ENCODE data around the gene METTL25.

Gene METTL25

GRCh38 chr12:82475211-82475610 is 116.9 kb downstream of the METTL25 start:
- no peak for TF ChIP-seq CTCF (IDR thresholded peaks at IDR 0.05; ENCODE audit: low read length, missing control alignments)
- DNase-seq (ENCODE audit: low read depth) = no peak
- no peak overlapping the region for H3K4me3 ChIP-seq (replicated peaks; ENCODE audit: low read depth, low read length)

GRCh38 chr12:82476511-82476910 is 118.2 kb downstream of the METTL25 start:
- TF ChIP-seq CTCF (IDR thresholded peaks at IDR 0.05; ENCODE audit: low read length, missing control alignments) = no peak
- DNase-seq (ENCODE audit: low read depth) = no peak
- no peak overlapping the region for H3K4me3 ChIP-seq (replicated peaks; ENCODE audit: low read depth, low read length)

GRCh38 chr12:82479511-82479910 is 121.2 kb downstream of the METTL25 start:
- no peak overlapping the region for H3K4me3 ChIP-seq (replicated peaks; ENCODE audit: low read depth, low read length)
- no peak for TF ChIP-seq CTCF (IDR thresholded peaks at IDR 0.05; ENCODE audit: low read length, missing control alignments)
- DNase-seq (ENCODE audit: low read depth) = peak; percentile 75

GRCh38 chr12:82480606-82481005 is 122.3 kb downstream of the METTL25 start:
- no peak for DNase-seq (ENCODE audit: low read depth)
- H3K4me3 ChIP-seq (replicated peaks; ENCODE audit: low read depth, low read length) = no peak overlapping the region
- no peak for TF ChIP-seq CTCF (IDR thresholded peaks at IDR 0.05; ENCODE audit: low read length, missing control alignments)

- no peak for TF ChIP-seq CTCF (IDR thresholded peaks at IDR 0.05; ENCODE audit: low read length, missing control alignments)
- H3K4me3 ChIP-seq (replicated peaks; ENCODE audit: low read depth, low read length) = no peak overlapping the region
- DNase-seq (ENCODE audit: low read depth) = no peak
Observed at GRCh38 chr12:82481954-82482353, 123.6 kb downstream of the METTL25 start.

- no peak for TF ChIP-seq CTCF (IDR thresholded peaks at IDR 0.05; ENCODE audit: low read length, missing control alignments)
- peak; percentile 87 for DNase-seq (ENCODE audit: low read depth)
- no peak overlapping the region for H3K4me3 ChIP-seq (replicated peaks; ENCODE audit: low read depth, low read length)
Observed at GRCh38 chr12:82486524-82487235, 128.4 kb downstream of the METTL25 start.

- peak; percentile 13 for DNase-seq (ENCODE audit: low read depth)
- H3K4me3 ChIP-seq (replicated peaks; ENCODE audit: low read depth, low read length) = no peak overlapping the region
- no peak for TF ChIP-seq CTCF (IDR thresholded peaks at IDR 0.05; ENCODE audit: low read length, missing control alignments)
Observed at GRCh38 chr12:82504409-82504808, 146.1 kb downstream of the METTL25 start.
